OCI-LY3 (cell line): ENCODE results near the gene MACROD2.

Experiments used
- CTCF ChIP-seq: fragments of 200-600, 300-600 bp; sonication (generic); IDR thresholded peaks from 2 replicates; pipeline ENCODE4 v1.5.1; 2014; ENCODE audit warnings: antibody characterized with exemption, low read length, low read depth
- EZH2phosphoT487 ChIP-seq: fragments of 200-600 bp; shearing (Covaris generic); IDR thresholded peaks from 2 replicates; pipeline ENCODE4 v1.6.1; 2018; ENCODE audit warnings: antibody characterized with exemption, mixed run types, low read depth

DNA sequence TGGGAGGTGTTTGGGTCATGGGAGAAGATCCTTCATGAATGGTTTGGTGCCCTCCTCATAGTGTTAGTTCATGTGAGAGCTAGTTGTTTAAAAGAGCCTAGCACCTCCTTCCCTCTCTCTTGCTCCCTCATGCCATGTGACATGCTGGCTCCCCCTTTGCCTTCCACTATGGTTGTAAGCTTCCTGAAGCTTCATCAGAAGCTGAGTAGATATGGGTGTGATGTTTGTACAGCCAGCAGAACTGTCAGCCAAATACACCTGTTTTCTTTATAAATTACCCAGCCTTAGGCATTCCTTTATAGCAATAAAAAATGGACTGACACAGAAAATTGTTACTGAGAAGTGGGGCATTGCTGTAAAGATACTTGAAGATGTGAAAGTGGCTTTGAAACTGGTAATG, 1073.2 kb downstream of the MACROD2 start:
- no peak for TF ChIP-seq CTCF
- no peak for TF ChIP-seq EZH2phosphoT487
